Kidney (tissue), 14 donors: ENCODE measurements around the gene STAU1. TPM values are rescaled to one million over a fixed set of nuclear protein-coding genes. Genes with fewer than 3 reads are reported as not detected.
"Not testable (repeated sequence)": the region's sequence is repeated elsewhere in the genome, so short reads cannot be mapped to it uniquely, and the experiment has no call there.

Source experiments
- DNase-seq, 5 donors: peaks; one replicate each; pipeline ENCODE4 v3.0.0-alpha.2; 2013 to 2020
- FAIRE-seq: peaks from 2 replicates; lab custom pipeline; 2012; peaks lifted over from hg19 to GRCh38; lab: Jason Lieb, UNC
- H3K27ac ChIP-seq, 2 donors: one replicate each; pipeline ENCODE4 v1.7.0; 2013; ENCODE audit warnings: low read depth in 2 of 2, low read length in 2 of 2, inconsistent platforms in 1 of 2
- H3K27me3 ChIP-seq: one replicate; pipeline ENCODE4 v1.7.1; 2013; ENCODE audit warnings: low read length, inconsistent platforms; ENCODE audit not compliant: control insufficient read depth, insufficient read depth
- H3K36me3 ChIP-seq, 3 donors: one replicate each; pipeline versions ENCODE4 v1.7.0 to v1.7.1; 2013; ENCODE audit warnings: low read length in 3 of 3, control low read depth in 1 of 3, inconsistent platforms in 1 of 3; ENCODE audit not compliant: insufficient read depth in 3 of 3, control insufficient read depth in 2 of 3
- H3K4me1 ChIP-seq, 3 donors: one replicate each; pipeline versions ENCODE4 v1.7.0 to v1.7.1; 2013; ENCODE audit warnings: low read length in 3 of 3, inconsistent platforms in 1 of 3, low read depth in 1 of 3; ENCODE audit not compliant: control insufficient read depth in 2 of 3, insufficient read depth in 2 of 3
- H3K4me3 ChIP-seq, 3 donors: one replicate each; pipeline versions ENCODE4 v1.7.0 to v1.8.1; 2013; ENCODE audit warnings: low read length in 3 of 3, control low read depth in 1 of 3, inconsistent platforms in 1 of 3
- H3K9ac ChIP-seq, 3 donors: one replicate each; pipeline versions ENCODE4 v1.7.0 to v1.7.1; 2013; ENCODE audit warnings: low read length in 3 of 3, control low read depth in 1 of 3, inconsistent platforms in 1 of 3
- H3K9me3 ChIP-seq, 3 donors: one replicate each; pipeline versions ENCODE4 v1.7.0 to v1.7.1; 2013; ENCODE audit warnings: low read length in 3 of 3, control low read depth in 1 of 3, inconsistent platforms in 1 of 3; ENCODE audit not compliant: control insufficient read depth in 2 of 3, insufficient read depth in 1 of 3
- intact Hi-C: fragments of 100-400 bp; cut with DNase I; formaldehyde crosslinking; loops from one replicate; pipeline ENCODE4 v1.11.1; 2022
- polyA plus RNA-seq: library from polyadenylated mRNA; stranded (reverse); fragments of 350-450 nt; fragmentation: Illumina TruSeq; extraction: RNeasy Lipid Tissue Mini Kit (QIAGEN cat#74804); gene quantifications from one replicate; pipeline ENCODE4 v1.2.3, GENCODE V29; 2014; ENCODE audit warnings: low read depth, low replicate concordance; ENCODE audit not compliant: insufficient read depth
- total RNA-seq: library from RNA; stranded (reverse); fragmentation: NEBNext Ultra II Directional; extraction: Animal tissue kit (Norgen Biotek cat#: 25700); gene quantifications from one replicate; pipeline ENCODE4 v1.2.1, GENCODE V29; 2021
- TF ChIP-seq, protein P1 (sequence below): IDR thresholded peaks from 3 replicates; pipeline ENCODE4 v1.5.1; 2012; ENCODE audit warnings: mild to moderate bottlenecking, moderate library complexity, borderline replicate concordance; ENCODE audit not compliant: insufficient read depth; ENCODE audit errors: extremely low read depth
- donor health status: control.
- donor health status: control.
- donor health status: control.
- donor health status: control.
- donor health status: control.
- donor health status: DM: yes; HTN: yes; CAD: no.
- donor health status: Normal renal cell carcinoma (clear cell type).

The STAU1 gene
- total and polyA plus RNA-seq, 2 donors from 2014 or later = 53.3 to 85.4 TPM

DNA sequence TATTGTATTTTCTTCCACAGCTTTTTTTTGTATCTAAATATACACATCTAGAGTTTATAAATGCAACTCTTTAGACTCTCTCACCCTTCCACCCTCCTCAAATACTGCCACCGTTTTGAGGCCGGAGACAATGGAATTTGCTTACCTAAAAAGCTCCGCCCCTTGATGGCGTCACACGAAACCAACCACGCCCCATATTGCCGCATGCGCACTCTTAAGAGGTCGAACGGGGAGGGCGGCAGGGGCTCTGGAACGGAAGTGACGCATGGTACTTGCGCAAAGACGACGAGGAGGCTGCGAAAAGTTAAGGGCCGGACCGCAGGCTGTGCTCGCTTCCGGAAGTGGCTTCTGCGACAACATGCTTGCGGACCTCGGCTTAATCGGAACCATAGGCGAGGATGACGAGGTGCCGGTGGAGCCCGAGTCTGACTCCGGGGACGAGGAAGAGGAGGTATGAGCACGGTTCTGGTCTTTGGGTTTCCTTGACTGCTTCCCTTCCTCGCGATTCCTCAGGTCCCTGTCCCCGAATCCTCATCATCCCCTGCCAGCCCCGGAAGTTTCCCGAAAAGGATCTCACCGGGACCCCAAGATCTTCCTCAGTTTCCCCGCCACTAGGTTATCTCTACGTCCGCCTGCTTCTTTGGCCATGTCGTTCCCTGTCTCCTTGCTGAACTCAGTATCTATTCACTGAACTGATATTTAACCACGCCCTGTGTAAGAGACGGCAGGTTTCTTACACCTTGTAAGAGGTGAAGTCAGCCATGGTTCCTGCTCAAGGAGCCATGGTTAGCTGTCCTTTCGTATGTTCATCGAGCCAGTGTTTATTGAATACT lies 31.2 kb upstream of the STAU1 start, which contains the start of gene DDX27:
Gene DDX27, plus strand, starts transcription at position 326 of the 833 bp plus-strand sequence. Its CDS starts 33 bp downstream, at position 359.
- H3K9me3 ChIP-seq = no peaks in the 10 kb centered on the region
- FAIRE-seq = peak; percentile 99
- DNase-seq = peak; percentile 99 to 100 (median 99)
- peaks cover 2 to 20% (median 14%) of the 10 kb centered on the region in 3 donors for H3K36me3 ChIP-seq
- H3K27me3 ChIP-seq = no peaks in the 10 kb centered on the region
- peak within 1 kb of the TSS; percentile 70 to 99 (median 89) for H3K9ac ChIP-seq
- H3K4me3 ChIP-seq = peak within 1 kb of the TSS; percentile 83 to 99 (median 97)
- H3K4me1 ChIP-seq = peaks cover 0 to 7% (median 6%) of the 10 kb centered on the region in 3 donors
- TF ChIP-seq, protein P1, sequence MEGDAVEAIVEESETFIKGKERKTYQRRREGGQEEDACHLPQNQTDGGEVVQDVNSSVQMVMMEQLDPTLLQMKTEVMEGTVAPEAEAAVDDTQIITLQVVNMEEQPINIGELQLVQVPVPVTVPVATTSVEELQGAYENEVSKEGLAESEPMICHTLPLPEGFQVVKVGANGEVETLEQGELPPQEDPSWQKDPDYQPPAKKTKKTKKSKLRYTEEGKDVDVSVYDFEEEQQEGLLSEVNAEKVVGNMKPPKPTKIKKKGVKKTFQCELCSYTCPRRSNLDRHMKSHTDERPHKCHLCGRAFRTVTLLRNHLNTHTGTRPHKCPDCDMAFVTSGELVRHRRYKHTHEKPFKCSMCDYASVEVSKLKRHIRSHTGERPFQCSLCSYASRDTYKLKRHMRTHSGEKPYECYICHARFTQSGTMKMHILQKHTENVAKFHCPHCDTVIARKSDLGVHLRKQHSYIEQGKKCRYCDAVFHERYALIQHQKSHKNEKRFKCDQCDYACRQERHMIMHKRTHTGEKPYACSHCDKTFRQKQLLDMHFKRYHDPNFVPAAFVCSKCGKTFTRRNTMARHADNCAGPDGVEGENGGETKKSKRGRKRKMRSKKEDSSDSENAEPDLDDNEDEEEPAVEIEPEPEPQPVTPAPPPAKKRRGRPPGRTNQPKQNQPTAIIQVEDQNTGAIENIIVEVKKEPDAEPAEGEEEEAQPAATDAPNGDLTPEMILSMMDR = no peak
- H3K27ac ChIP-seq = peak within 1 kb of the TSS; percentile 37 to 82
- intact Hi-C loops = loop anchor here (5.0 kb wide), 1 partner anchor 87 kb away; no protein-coding TSS in a partner anchor

DNA sequence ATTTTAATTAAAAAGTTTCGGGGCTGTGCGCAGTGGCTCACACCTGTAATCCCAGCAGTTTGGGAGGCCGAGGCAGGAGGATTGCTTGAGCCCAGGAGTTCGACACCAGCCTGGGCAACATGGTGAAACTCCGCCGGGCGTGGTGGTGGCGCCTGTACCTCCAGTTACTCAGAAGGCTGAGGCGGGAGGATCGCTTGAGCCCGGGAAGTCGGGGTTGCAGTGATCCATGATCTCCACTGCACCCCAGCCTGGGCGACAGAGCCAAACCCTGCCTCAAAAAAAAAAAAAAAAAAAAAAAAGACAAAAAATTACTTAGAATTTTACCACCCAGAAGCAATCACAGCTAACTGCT lies 30.6 kb upstream of the STAU1 start:
- H3K9me3 ChIP-seq, H3K4me1 ChIP-seq, FAIRE-seq, H3K27me3 ChIP-seq: not testable (repeated sequence)
- peak in 1 of 5 donors; percentile 73 for DNase-seq
- intact Hi-C loops = loop anchor here (5.0 kb wide), 1 partner anchor 86 kb away; no protein-coding TSS in a partner anchor
- H3K27ac ChIP-seq = peak overlapping the region; percentile 37 to 38
- peak overlapping the region in 2 of 3 donors; percentile 53 to 56 for H3K9ac ChIP-seq
- H3K4me3 ChIP-seq = peak overlapping the region in 2 of 3 donors; percentile 15 to 48
- peaks cover 2 to 18% (median 10%) of the 10 kb centered on the region in 3 donors for H3K36me3 ChIP-seq

DNA sequence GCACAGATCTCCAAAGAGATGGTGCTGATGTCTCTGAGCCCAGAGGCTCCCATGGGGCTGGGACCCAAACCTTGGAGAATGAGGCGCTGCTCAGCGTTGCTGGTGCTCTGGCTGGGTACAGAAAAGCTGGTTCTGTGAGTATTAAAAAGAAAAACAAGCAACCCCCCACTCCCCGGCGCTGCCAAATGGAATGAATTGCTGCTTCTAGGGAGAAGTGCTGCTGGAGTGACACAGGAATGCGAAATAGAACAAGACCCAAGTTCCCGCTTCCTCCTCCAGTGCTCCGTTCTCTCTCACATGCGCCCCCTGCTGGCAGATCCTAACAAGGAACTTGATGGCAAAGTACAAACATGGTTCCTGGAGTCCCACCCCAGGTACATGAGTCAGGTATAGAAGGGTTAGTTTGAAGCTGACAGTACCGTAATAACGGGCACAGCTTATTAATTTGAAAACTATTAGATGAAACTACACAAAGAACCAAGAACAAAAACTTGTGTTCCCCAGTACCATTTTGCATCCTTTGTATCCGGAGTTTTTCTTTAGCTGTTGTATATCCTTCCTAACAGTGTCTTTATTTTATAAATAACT lies 29.0 kb upstream of the STAU1 start:
- no peak overlapping the region for H3K27ac ChIP-seq
- FAIRE-seq = peak; percentile 81

More for the DNA sequence above, 29.0 kb upstream of the STAU1 start:
- H3K36me3 ChIP-seq = peaks cover 0 to 7% (median 4%) of the 10 kb centered on the region in 3 donors
- no peaks in the 10 kb centered on the region for H3K27me3 ChIP-seq
- H3K4me3 ChIP-seq = no peak overlapping the region
- intact Hi-C loops = loop anchor here (5.0 kb wide), 1 partner anchor 85 kb away; no protein-coding TSS in a partner anchor
- no peak overlapping the region for H3K9ac ChIP-seq
- H3K4me1 ChIP-seq = peaks cover 0 to 7% (median 6%) of the 10 kb centered on the region in 3 donors
- peak; percentile 95 to 97 (median 95) for DNase-seq
- TF ChIP-seq, protein P1 = peak; percentile 94
- H3K9me3 ChIP-seq = no peaks in the 10 kb centered on the region
